Prostate gland (tissue), 2 donors: Measurements from ENCODE around the gene FBXO41. TPM values are rescaled to one million over a fixed set of nuclear protein-coding genes. Genes with fewer than 3 reads are reported as not detected.

Experiments
- DNase-seq: peaks from one replicate; pipeline ENCODE4 v3.0.0-alpha.2; 2019; ENCODE audit warnings: low spot score
- H3K27ac ChIP-seq, 2 donors: fragments of 200-600 bp; sonication (generic); 2 replicates each; pipeline ENCODE4 v1.5.1; 2017 to 2019
- H3K27me3 ChIP-seq: fragments of 200-600 bp; sonication (generic); replicated peaks from 2 replicates; pipeline ENCODE4 v1.5.1; 2019; ENCODE audit not compliant: insufficient read depth
- H3K36me3 ChIP-seq, 2 donors: fragments of 200-600 bp; sonication (generic); 1 replicate in 1 of 2; 2 replicates in 1 of 2; pipeline versions ENCODE4 v1.5.1 to v1.8.1; 2017 to 2019
- H3K4me1 ChIP-seq: fragments of 200-600 bp; sonication (generic); replicated peaks from 2 replicates; pipeline ENCODE4 v1.5.1; 2019
- H3K4me3 ChIP-seq, 2 donors: fragments of 200-600 bp; sonication (generic); 2 replicates each; pipeline ENCODE4 v1.5.1; 2017 to 2019
- H3K9me3 ChIP-seq: fragments of 200-600 bp; sonication (generic); 2 replicates; pipeline ENCODE4 v1.5.1; 2017
- CTCF ChIP-seq, 4 experiments: fragments of 200-600 bp in 2 of 4; fragments of 450-650 bp in 2 of 4; sonication (generic) in 2 of 4; IDR thresholded peaks; 1 replicate in 3 of 4; 2 replicates in 1 of 4; pipeline ENCODE4 v1.5.1; 2016 to 2019; ENCODE audit warnings: antibody characterized with exemption in 4 of 4, mild to moderate bottlenecking in 2 of 4, moderate library complexity in 2 of 4
- POLR2A ChIP-seq: fragments of 450-650 bp; IDR thresholded peaks from one replicate; pipeline ENCODE4 v1.6.1; 2016; ENCODE audit warnings: antibody characterized with exemption, mild to moderate bottlenecking
- POLR2AphosphoS5 ChIP-seq: sonication (generic); formaldehyde crosslinking; IDR thresholded peaks from one replicate; pipeline ENCODE4 v1.6.1; 2017; ENCODE audit warnings: antibody characterized with exemption
- WGBS: methylation state at CpG from one replicate; pipeline ENCODE4 v1.1.5; 2018; 5-methylcytosine and 5-hydroxymethylcytosine counted together
- intact Hi-C: fragments of 100-400 bp; cut with DNase I; formaldehyde crosslinking; loops from one replicate; pipeline ENCODE4 v1.14.2; 2022
- total RNA-seq, 2 donors: library from RNA; depleted of rRNA; stranded (reverse); fragments of >200 nt; gene quantifications; one replicate each; pipeline ENCODE4 v1.1.0, GENCODE V29; 2016

FBXO41 gene
- total RNA-seq, 2 donors from 2014 or later: 4.2 to 7.4 TPM

- Histone ChIP-seq H3K4me1 (peaks cover 10% of the 10 kb centered on the region), H3K36me3 (no peaks in the 10 kb centered on the region), H3K27me3 (no peaks in the 10 kb centered on the region), H3K9me3 (no peaks in the 10 kb centered on the region), H3K27ac (no peak overlapping the region), H3K4me3 (no peak overlapping the region)
- intact Hi-C loops: no loop called here
- 93% methylated on average over 8 of the region's 8 CpGs for WGBS
- DNase-seq: no peak
- no peak for TF ChIP-seq POLR2A
- no peak for TF ChIP-seq CTCF (IDR thresholded peaks at IDR 0.05)
- no peak for TF ChIP-seq POLR2AphosphoS5
Measured at GRCh38 chr2:73258186-73258912, 25.9 kb downstream of the FBXO41 start.

- no peak overlapping the region for H3K4me3 ChIP-seq
- intact Hi-C loops: no loop called here
- H3K9me3 ChIP-seq: no peaks in the 10 kb centered on the region
- H3K27ac ChIP-seq: no peak overlapping the region
- no peaks in the 10 kb centered on the region for H3K27me3 ChIP-seq
- TF ChIP-seq POLR2A (no peak), POLR2AphosphoS5 (no peak), CTCF (IDR thresholded peaks at IDR 0.05) (no peak)
- 73% methylated on average over 10 of the region's 10 CpGs for WGBS
- H3K4me1 ChIP-seq: peaks cover 10% of the 10 kb centered on the region
- DNase-seq: no peak
- H3K36me3 ChIP-seq: peaks cover 0 to 2% of the 10 kb centered on the region in 2 donors
Measured at GRCh38 chr2:73257425-73258125, 26.7 kb downstream of the FBXO41 start.

GRCh38 chr2:73257021-73257420 lies 27.3 kb downstream of the FBXO41 start:
- Histone ChIP-seq H3K4me3 (no peak overlapping the region), H3K36me3 (peaks cover 0 to 3% of the 10 kb centered on the region in 2 donors), H3K4me1 (peaks cover 10% of the 10 kb centered on the region), H3K27ac (no peak overlapping the region), H3K9me3 (no peaks in the 10 kb centered on the region), H3K27me3 (no peaks in the 10 kb centered on the region)
- DNase-seq: no peak
- intact Hi-C loops: no loop called here
- WGBS: 97% methylated on average over 2 of the region's 2 CpGs
- TF ChIP-seq POLR2AphosphoS5: no peak

- Histone ChIP-seq H3K27me3 (no peaks in the 10 kb centered on the region), H3K9me3 (no peaks in the 10 kb centered on the region), H3K36me3 (peaks cover under 1 to 3% of the 10 kb centered on the region in 2 donors), H3K4me3 (no peak overlapping the region), H3K4me1 (peaks cover 10% of the 10 kb centered on the region), H3K27ac (no peak overlapping the region)
- DNase-seq: no peak
- 56% methylated on average over 1 of the region's 1 CpG for WGBS
- intact Hi-C loops: no loop called here
- TF ChIP-seq POLR2AphosphoS5: no peak
Measured at GRCh38 chr2:73256618-73256922, 27.7 kb downstream of the FBXO41 start.

GRCh38 chr2:73255907-73256617 lies 28.2 kb downstream of the FBXO41 start:
- WGBS: 60% methylated on average over 4 of the region's 5 CpGs
- no peak overlapping the region for H3K4me3 ChIP-seq
- peaks cover 10% of the 10 kb centered on the region for H3K4me1 ChIP-seq
- intact Hi-C loops: no loop called here
- no peaks in the 10 kb centered on the region for H3K9me3 ChIP-seq
- no peak for DNase-seq
- no peaks in the 10 kb centered on the region for H3K27me3 ChIP-seq
- no peak overlapping the region for H3K27ac ChIP-seq
- peaks cover 3 to 5% of the 10 kb centered on the region in 2 donors for H3K36me3 ChIP-seq
- TF ChIP-seq POLR2A (no peak), POLR2AphosphoS5 (no peak), CTCF (IDR thresholded peaks at IDR 0.05) (no peak)
